ENCODE data around the gene SDHB. TPM values are rescaled to one million over a fixed set of nuclear protein-coding genes. Genes with fewer than 3 reads are reported as not detected.

The SDHB gene
- total RNA-seq, 6 experiments from 2014 or later: 139 to 244 (median 178) TPM

DNA sequence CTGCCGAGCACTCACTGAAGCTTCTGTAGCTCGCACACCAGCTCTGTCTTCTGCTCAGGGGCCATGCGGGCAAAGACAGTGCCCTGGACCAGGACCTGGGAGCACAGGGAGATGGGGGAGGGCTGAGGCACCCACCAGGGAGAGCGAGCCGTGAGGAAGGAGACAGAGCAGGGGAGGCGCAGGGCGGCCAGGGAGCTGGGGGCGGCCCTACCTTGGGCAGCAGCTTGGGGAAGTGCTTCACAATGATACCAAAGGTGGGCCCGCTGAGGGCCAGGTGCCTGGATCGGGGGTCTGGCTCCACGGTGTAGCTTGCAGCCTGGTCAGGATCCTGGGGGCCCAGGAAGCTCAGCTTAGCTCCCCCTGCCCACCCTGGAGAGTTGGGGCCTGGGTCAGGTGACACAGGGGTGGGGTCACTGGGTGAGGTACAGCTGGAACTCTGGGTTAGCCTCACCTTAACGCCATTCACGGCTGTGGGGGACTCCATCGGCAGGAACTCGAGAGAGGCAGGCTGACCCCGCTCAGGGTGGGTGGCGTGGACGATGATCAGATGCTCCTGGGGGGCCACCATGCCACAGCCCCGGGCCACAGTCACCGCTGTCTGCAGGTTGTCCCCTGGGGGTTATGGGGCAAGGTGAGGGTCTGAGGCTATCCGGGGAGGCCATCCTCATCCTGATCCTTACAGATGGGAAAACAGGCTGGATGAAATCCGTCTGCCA lies 64.0 kb downstream of the SDHB start:
- peaks cover 0 to 2% (median 0%) of the 10 kb centered on the region in 4 donors for H3K36me3 ChIP-seq
- ATAC-seq: no peak
- no peak for DNase-seq
- no peaks in the 10 kb centered on the region for H3K4me1 ChIP-seq
- intact Hi-C loops (cut with DNase I): no loop called here
- H3K27me3 ChIP-seq: no peaks in the 10 kb centered on the region
- TF ChIP-seq, protein P1, sequence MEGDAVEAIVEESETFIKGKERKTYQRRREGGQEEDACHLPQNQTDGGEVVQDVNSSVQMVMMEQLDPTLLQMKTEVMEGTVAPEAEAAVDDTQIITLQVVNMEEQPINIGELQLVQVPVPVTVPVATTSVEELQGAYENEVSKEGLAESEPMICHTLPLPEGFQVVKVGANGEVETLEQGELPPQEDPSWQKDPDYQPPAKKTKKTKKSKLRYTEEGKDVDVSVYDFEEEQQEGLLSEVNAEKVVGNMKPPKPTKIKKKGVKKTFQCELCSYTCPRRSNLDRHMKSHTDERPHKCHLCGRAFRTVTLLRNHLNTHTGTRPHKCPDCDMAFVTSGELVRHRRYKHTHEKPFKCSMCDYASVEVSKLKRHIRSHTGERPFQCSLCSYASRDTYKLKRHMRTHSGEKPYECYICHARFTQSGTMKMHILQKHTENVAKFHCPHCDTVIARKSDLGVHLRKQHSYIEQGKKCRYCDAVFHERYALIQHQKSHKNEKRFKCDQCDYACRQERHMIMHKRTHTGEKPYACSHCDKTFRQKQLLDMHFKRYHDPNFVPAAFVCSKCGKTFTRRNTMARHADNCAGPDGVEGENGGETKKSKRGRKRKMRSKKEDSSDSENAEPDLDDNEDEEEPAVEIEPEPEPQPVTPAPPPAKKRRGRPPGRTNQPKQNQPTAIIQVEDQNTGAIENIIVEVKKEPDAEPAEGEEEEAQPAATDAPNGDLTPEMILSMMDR (IDR thresholded peaks at IDR 0.05): no peak
- WGBS (ENCODE audit: insufficient coverage, low coverage, low lambda C conversion rate, missing lambda C conversion rate): 95% methylated on average over 8 of the region's 22 CpGs
- H3K4me3 ChIP-seq: no peak overlapping the region
- no peak overlapping the region for H3K27ac ChIP-seq
- H3K9me3 ChIP-seq: no peaks in the 10 kb centered on the region

DNA sequence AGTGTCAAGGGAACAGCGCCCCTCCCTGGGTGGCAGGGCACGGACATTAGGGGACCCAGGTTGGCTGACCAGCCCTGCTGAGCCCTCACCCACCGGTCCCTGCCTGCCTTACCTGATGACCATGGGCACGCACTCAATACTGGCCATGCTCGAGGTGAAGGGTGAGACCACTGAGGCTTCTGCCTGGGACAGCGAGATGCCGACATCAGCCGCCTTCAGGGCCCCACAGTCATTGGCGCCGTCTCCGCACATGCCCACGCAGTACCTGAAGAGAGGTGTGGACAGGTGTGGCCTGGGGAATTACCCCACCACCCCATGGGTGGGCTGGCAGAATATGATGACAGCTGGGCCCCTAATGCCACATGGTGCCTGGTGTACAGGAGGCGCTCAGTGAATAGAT lies 65.6 kb downstream of the SDHB start:
- TF ChIP-seq POLR2A (IDR thresholded peaks at IDR 0.05): no peak
- TF ChIP-seq, protein P1 (IDR thresholded peaks at IDR 0.05): no peak
- H3K4me3 ChIP-seq: no peak overlapping the region
- 95% methylated on average over 3 of the region's 13 CpGs for WGBS (ENCODE audit: insufficient coverage, low coverage, low lambda C conversion rate, missing lambda C conversion rate)
- H3K27me3 ChIP-seq: no peaks in the 10 kb centered on the region
- H3K4me1 ChIP-seq: no peaks in the 10 kb centered on the region
- intact Hi-C loops (cut with DNase I): no loop called here
- DNase-seq (no peak), ATAC-seq (no peak)
- peaks cover 0 to 2% (median 0%) of the 10 kb centered on the region in 4 donors for H3K36me3 ChIP-seq
- H3K27ac ChIP-seq: no peak overlapping the region
- H3K9me3 ChIP-seq: no peaks in the 10 kb centered on the region

DNA sequence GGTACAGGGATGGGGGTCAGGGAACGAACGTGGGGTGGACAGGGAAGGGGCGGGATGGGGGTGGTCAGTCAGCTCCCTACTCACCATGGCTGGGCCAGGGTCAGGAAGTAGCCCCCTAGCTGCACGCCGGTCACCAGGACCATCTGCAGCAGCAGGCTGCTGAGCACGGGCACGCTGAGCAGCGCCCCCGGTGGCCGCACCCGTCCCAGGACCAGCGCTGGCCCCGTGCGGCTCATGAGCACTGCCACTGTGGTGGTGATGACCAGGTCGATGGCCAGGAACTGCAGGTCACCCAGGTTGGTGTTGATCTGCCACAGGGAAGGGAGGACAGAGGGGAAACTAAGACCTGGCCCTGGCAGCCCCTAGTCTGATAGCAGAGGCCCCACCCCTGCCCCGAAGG lies 66.9 kb downstream of the SDHB start:
- intact Hi-C loops (cut with DNase I): no loop called here
- Histone ChIP-seq H3K4me3 (no peak overlapping the region), H3K36me3 (peaks cover 0 to 2% (median 0%) of the 10 kb centered on the region in 4 donors), H3K4me1 (no peaks in the 10 kb centered on the region), H3K27me3 (no peaks in the 10 kb centered on the region), H3K9me3 (no peaks in the 10 kb centered on the region), H3K27ac (no peak overlapping the region)
- peak in 1 of 4 donors; percentile 12 for ATAC-seq
- TF ChIP-seq, protein P1 (IDR thresholded peaks at IDR 0.05): peak in 1 of 4 donors; percentile 10
- no peak for TF ChIP-seq POLR2A (IDR thresholded peaks at IDR 0.05)
- no CpG with 5 or more reads among the region's 16 CpGs for WGBS (ENCODE audit: insufficient coverage, low coverage, low lambda C conversion rate, missing lambda C conversion rate)
- no peak for DNase-seq

DNA sequence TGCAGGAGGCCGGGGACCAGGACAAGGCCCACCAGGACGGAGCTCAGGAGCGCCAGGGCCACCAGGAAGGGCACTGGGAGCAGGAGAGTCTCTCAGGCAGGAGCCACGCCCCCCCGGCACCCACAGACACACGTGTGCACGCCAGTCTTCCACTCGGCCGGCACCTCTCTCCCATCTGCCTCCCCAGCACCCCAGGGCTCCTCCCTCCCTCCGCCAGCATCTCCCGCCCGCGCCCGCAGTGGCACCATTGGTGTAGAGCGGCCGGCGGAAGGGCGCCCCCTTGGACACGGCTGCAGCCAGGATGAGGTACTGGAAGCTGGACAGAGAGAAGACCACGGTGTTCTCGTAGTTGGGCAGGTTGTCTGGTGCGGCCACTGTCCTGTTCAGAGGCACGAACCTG lies 67.3 kb downstream of the SDHB start:
- H3K27ac ChIP-seq: no peak overlapping the region
- no peaks in the 10 kb centered on the region for H3K9me3 ChIP-seq
- intact Hi-C loops (cut with DNase I): no loop called here
- H3K4me1 ChIP-seq: no peaks in the 10 kb centered on the region
- H3K36me3 ChIP-seq: peaks cover 0 to 2% (median 0%) of the 10 kb centered on the region in 4 donors
- DNase-seq (no peak), ATAC-seq (no peak)
- H3K4me3 ChIP-seq: no peak overlapping the region
- no peak for TF ChIP-seq POLR2A (IDR thresholded peaks at IDR 0.05)
- TF ChIP-seq, protein P1 (IDR thresholded peaks at IDR 0.05): no peak
- H3K27me3 ChIP-seq: no peaks in the 10 kb centered on the region
- WGBS (ENCODE audit: insufficient coverage, low coverage, low lambda C conversion rate, missing lambda C conversion rate): 89% methylated on average over 8 of the region's 23 CpGs

All from right lobe of liver (tissue), 6 donors.